Liver (tissue), 9 donors: ENCODE data around the gene TTF2. TPM values are rescaled to one million over a fixed set of nuclear protein-coding genes. Genes with fewer than 3 reads are reported as not detected.

Source experiments
- DNase-seq: peaks from one replicate; pipeline ENCODE4 v3.0.0-alpha.2; 2017; ENCODE audit warnings: low spot score
- H3K27ac ChIP-seq, 2 donors: one replicate each; pipeline ENCODE4 v1.7.0; 2013; ENCODE audit warnings: inconsistent platforms in 2 of 2, low read length in 2 of 2, control low read depth in 1 of 2, low read depth in 1 of 2, mild to moderate bottlenecking in 1 of 2
- H3K27me3 ChIP-seq, 4 donors: one replicate each; pipeline versions ENCODE4 v1.6.1 to v1.7.0; 2013; ENCODE audit warnings: low read length in 3 of 4, inconsistent platforms in 1 of 4, mild to moderate bottlenecking in 1 of 4, moderate library complexity in 1 of 4; ENCODE audit not compliant: control insufficient read depth in 4 of 4, insufficient read depth in 4 of 4
- H3K36me3 ChIP-seq, 4 donors: one replicate each; pipeline versions ENCODE4 v1.6.1 to v1.7.0; 2013; ENCODE audit warnings: low read length in 3 of 4, mild to moderate bottlenecking in 3 of 4, low read depth in 1 of 4, moderate library complexity in 1 of 4; ENCODE audit not compliant: control insufficient read depth in 4 of 4, insufficient read depth in 3 of 4
- H3K4me1 ChIP-seq, 4 donors: one replicate each; pipeline versions ENCODE4 v1.6.1 to v1.7.0; 2013; ENCODE audit warnings: low read length in 3 of 4, mild to moderate bottlenecking in 3 of 4, moderate library complexity in 1 of 4; ENCODE audit not compliant: control insufficient read depth in 4 of 4, insufficient read depth in 4 of 4
- H3K4me3 ChIP-seq, 3 donors: one replicate each; pipeline versions ENCODE4 v1.6.1 to v1.7.0; 2013; ENCODE audit warnings: low read length in 3 of 3, control low read depth in 1 of 3, low read depth in 1 of 3, mild to moderate bottlenecking in 1 of 3
- H3K9ac ChIP-seq, 2 donors: one replicate each; pipeline ENCODE4 v1.7.0; 2013; ENCODE audit warnings: low read length in 2 of 2, mild to moderate bottlenecking in 2 of 2, moderate library complexity in 2 of 2, control low read depth in 1 of 2, low read depth in 1 of 2
- H3K9me3 ChIP-seq, 4 donors: one replicate each; pipeline versions ENCODE4 v1.6.1 to v1.7.0; 2013; ENCODE audit warnings: low read length in 3 of 4; ENCODE audit not compliant: control insufficient read depth in 4 of 4
- EGR1 ChIP-seq, 2 donors: IDR thresholded peaks; 2 replicates each; pipeline ENCODE4 v1.6.1; 2016 to 2018; ENCODE audit warnings: antibody characterized with exemption in 2 of 2, low read depth in 2 of 2
- FOXA1 ChIP-seq: IDR thresholded peaks from 2 replicates; pipeline ENCODE4 v1.6.1; 2016; ENCODE audit warnings: antibody characterized with exemption
- FOXA2 ChIP-seq: IDR thresholded peaks from 2 replicates; pipeline ENCODE4 v1.6.1; 2016; ENCODE audit warnings: antibody characterized with exemption
- GABPA ChIP-seq, 2 donors: IDR thresholded peaks in 1 of 2; conservative IDR thresholded peaks in 1 of 2; 2 replicates each; pipeline ENCODE4 v1.6.1; 2016; ENCODE audit warnings: antibody characterized with exemption in 2 of 2, mild to moderate bottlenecking in 1 of 2, moderate library complexity in 1 of 2
- HNF4A ChIP-seq, 2 donors: conservative IDR thresholded peaks; 2 replicates each; pipeline ENCODE4 v1.6.1; 2016; ENCODE audit warnings: antibody characterized with exemption in 2 of 2, mild to moderate bottlenecking in 2 of 2
- HNF4G ChIP-seq: IDR thresholded peaks from 2 replicates; pipeline ENCODE4 v1.6.1; 2016; ENCODE audit warnings: antibody characterized with exemption
- JUND ChIP-seq, 2 donors: IDR thresholded peaks; 2 replicates each; pipeline ENCODE4 v1.6.1; 2016; ENCODE audit warnings: antibody characterized with exemption in 2 of 2
- NR2F2 ChIP-seq: IDR thresholded peaks from 2 replicates; pipeline ENCODE4 v1.6.1; 2016; ENCODE audit warnings: antibody characterized with exemption
- RAD21 ChIP-seq, 2 donors: IDR thresholded peaks; 2 replicates each; pipeline ENCODE4 v1.6.1; 2016; ENCODE audit warnings: antibody characterized with exemption in 2 of 2, mild to moderate bottlenecking in 2 of 2
- RXRA ChIP-seq, 2 donors: IDR thresholded peaks; 2 replicates each; pipeline ENCODE4 v1.6.1; 2017 to 2018; ENCODE audit warnings: antibody characterized with exemption in 2 of 2, mild to moderate bottlenecking in 1 of 2
- SP1 ChIP-seq: IDR thresholded peaks from 2 replicates; pipeline ENCODE4 v1.6.1; 2018; ENCODE audit warnings: antibody characterized with exemption, mild to moderate bottlenecking
- TAF1 ChIP-seq: conservative IDR thresholded peaks from 2 replicates; pipeline ENCODE4 v1.6.1; 2016; ENCODE audit warnings: antibody characterized with exemption, mild to moderate bottlenecking
- YY1 ChIP-seq: IDR thresholded peaks from 2 replicates; pipeline ENCODE4 v1.6.1; 2016; ENCODE audit warnings: antibody characterized with exemption, mild to moderate bottlenecking
- WGBS: extraction: QIAGEN DNeasy Blood & Tissue Kit; methylation state at CpG from one replicate; pipeline ENCODE4 v1.1.7; 2013; 5-methylcytosine and 5-hydroxymethylcytosine counted together
- polyA plus RNA-seq, 2 donors: library from polyadenylated mRNA; stranded (reverse) in 1 of 2; unstranded in 1 of 2; fragments of 200-250 nt in 1 of 2; fragments of >200 nt in 1 of 2; fragmentation: Nextera tagmentation in 1 of 2; extraction: Ambion mirVana in 1 of 2; gene quantifications; one replicate each; pipeline versions ENCODE4 v1.2.1 to v1.2.3, GENCODE V29; 2013 to 2015
- total RNA-seq, 2 donors: library from RNA; depleted of rRNA; stranded (reverse); fragments of >200 nt; gene quantifications; one replicate each; pipeline ENCODE4 v1.2.3, GENCODE V29; 2014
- TF ChIP-seq, protein P1 (sequence below): IDR thresholded peaks from 2 replicates; pipeline ENCODE4 v1.6.1; 2016; ENCODE audit warnings: antibody characterized with exemption, mild to moderate bottlenecking
- TF ChIP-seq, protein P2 (sequence below): fragments of 150-350 bp; IDR thresholded peaks from 2 replicates; pipeline ENCODE4 v1.5.1; 2017; ENCODE audit warnings: improper control_type of control experiment, low read depth, low read length; ENCODE audit not compliant: missing input control
- TF ChIP-seq, protein P3 (sequence below): IDR thresholded peaks from 2 replicates; pipeline ENCODE4 v1.6.1; 2016; ENCODE audit warnings: antibody characterized with exemption
- TF ChIP-seq, protein P4 (sequence below): IDR thresholded peaks from 2 replicates; pipeline ENCODE4 v1.6.1; 2016; ENCODE audit warnings: antibody characterized with exemption
- TF ChIP-seq, protein P5 (sequence below): IDR thresholded peaks from 2 replicates; pipeline ENCODE4 v1.6.1; 2016; ENCODE audit warnings: antibody characterized with exemption
- donor health status: healthy.
- donor health status: healthy.
- donor health status: healthy.
- donor health status: healthy.
- donor health status: healthy.

The TTF2 gene
- total and polyA plus RNA-seq, 4 donors, result 1.3 to 16.9 (median 2.8) TPM

DNA sequence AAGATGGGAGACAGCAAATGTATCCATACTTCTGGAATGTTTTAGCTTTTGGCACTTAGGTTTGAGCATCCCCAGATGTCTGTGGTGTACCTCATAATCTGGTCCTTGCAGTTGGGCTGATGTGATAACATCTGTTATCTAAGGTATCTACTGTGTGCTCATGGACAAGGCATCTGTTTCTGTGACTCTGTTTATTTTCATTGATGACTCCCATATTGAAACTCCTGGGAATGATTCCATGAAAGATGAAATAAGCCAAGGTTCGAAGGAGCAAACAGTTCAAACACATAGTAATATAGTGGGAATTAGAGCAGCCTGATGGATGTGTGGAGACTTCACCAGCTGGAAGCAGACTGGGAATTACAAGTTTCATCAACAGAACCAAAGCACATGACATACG, 82.1 kb downstream of the TTF2 start:
- Histone ChIP-seq H3K27ac (no peak overlapping the region), H3K36me3 (no peaks in the 10 kb centered on the region), H3K27me3 (no peaks in the 10 kb centered on the region), H3K9ac (no peak overlapping the region), H3K4me1 (no peaks in the 10 kb centered on the region), H3K4me3 (no peak overlapping the region), H3K9me3 (no peaks in the 10 kb centered on the region)
- WGBS, result 83% methylated on average over 2 of the region's 2 CpGs
- TF ChIP-seq, protein P1, sequence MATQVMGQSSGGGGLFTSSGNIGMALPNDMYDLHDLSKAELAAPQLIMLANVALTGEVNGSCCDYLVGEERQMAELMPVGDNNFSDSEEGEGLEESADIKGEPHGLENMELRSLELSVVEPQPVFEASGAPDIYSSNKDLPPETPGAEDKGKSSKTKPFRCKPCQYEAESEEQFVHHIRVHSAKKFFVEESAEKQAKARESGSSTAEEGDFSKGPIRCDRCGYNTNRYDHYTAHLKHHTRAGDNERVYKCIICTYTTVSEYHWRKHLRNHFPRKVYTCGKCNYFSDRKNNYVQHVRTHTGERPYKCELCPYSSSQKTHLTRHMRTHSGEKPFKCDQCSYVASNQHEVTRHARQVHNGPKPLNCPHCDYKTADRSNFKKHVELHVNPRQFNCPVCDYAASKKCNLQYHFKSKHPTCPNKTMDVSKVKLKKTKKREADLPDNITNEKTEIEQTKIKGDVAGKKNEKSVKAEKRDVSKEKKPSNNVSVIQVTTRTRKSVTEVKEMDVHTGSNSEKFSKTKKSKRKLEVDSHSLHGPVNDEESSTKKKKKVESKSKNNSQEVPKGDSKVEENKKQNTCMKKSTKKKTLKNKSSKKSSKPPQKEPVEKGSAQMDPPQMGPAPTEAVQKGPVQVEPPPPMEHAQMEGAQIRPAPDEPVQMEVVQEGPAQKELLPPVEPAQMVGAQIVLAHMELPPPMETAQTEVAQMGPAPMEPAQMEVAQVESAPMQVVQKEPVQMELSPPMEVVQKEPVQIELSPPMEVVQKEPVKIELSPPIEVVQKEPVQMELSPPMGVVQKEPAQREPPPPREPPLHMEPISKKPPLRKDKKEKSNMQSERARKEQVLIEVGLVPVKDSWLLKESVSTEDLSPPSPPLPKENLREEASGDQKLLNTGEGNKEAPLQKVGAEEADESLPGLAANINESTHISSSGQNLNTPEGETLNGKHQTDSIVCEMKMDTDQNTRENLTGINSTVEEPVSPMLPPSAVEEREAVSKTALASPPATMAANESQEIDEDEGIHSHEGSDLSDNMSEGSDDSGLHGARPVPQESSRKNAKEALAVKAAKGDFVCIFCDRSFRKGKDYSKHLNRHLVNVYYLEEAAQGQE, result no peak
- TF ChIP-seq FOXA1 (no peak), RXRA (IDR thresholded peaks at IDR 0.05) (no peak), EGR1 (IDR thresholded peaks at IDR 0.05; ENCODE audit: low read depth in 2 of 2) (no peak), HNF4G (no peak), SP1 (no peak), RAD21 (IDR thresholded peaks at IDR 0.05) (no peak), FOXA2 (no peak), JUND (IDR thresholded peaks at IDR 0.05) (no peak), HNF4A (conservative IDR thresholded peaks at IDR 0.05) (no peak), NR2F2 (no peak), TAF1 (no peak), GABPA (IDR thresholded peaks at IDR 0.05 in 1 of 2, conservative IDR thresholded peaks at IDR 0.05 in 1 of 2) (no peak), YY1 (no peak)
- TF ChIP-seq, protein P2, sequence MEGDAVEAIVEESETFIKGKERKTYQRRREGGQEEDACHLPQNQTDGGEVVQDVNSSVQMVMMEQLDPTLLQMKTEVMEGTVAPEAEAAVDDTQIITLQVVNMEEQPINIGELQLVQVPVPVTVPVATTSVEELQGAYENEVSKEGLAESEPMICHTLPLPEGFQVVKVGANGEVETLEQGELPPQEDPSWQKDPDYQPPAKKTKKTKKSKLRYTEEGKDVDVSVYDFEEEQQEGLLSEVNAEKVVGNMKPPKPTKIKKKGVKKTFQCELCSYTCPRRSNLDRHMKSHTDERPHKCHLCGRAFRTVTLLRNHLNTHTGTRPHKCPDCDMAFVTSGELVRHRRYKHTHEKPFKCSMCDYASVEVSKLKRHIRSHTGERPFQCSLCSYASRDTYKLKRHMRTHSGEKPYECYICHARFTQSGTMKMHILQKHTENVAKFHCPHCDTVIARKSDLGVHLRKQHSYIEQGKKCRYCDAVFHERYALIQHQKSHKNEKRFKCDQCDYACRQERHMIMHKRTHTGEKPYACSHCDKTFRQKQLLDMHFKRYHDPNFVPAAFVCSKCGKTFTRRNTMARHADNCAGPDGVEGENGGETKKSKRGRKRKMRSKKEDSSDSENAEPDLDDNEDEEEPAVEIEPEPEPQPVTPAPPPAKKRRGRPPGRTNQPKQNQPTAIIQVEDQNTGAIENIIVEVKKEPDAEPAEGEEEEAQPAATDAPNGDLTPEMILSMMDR, result no peak
- TF ChIP-seq, protein P3, sequence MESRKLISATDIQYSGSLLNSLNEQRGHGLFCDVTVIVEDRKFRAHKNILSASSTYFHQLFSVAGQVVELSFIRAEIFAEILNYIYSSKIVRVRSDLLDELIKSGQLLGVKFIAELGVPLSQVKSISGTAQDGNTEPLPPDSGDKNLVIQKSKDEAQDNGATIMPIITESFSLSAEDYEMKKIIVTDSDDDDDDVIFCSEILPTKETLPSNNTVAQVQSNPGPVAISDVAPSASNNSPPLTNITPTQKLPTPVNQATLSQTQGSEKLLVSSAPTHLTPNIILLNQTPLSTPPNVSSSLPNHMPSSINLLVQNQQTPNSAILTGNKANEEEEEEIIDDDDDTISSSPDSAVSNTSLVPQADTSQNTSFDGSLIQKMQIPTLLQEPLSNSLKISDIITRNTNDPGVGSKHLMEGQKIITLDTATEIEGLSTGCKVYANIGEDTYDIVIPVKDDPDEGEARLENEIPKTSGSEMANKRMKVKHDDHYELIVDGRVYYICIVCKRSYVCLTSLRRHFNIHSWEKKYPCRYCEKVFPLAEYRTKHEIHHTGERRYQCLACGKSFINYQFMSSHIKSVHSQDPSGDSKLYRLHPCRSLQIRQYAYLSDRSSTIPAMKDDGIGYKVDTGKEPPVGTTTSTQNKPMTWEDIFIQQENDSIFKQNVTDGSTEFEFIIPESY, result no peak
- TF ChIP-seq, protein P4, sequence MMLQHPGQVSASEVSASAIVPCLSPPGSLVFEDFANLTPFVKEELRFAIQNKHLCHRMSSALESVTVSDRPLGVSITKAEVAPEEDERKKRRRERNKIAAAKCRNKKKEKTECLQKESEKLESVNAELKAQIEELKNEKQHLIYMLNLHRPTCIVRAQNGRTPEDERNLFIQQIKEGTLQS, result no peak
- TF ChIP-seq, protein P5, sequence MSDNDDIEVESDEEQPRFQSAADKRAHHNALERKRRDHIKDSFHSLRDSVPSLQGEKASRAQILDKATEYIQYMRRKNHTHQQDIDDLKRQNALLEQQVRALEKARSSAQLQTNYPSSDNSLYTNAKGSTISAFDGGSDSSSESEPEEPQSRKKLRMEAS, result no peak
- DNase-seq, result no peak
